Astrocyte (in vitro differentiated cells and primary cell): ENCODE results near the gene GRK5.
"Not testable (repeated sequence)": the region's sequence is repeated elsewhere in the genome, so short reads cannot be mapped to it uniquely, and the experiment has no call there.

ENCODE experiments used
- CTCF ChIP-seq: IDR thresholded peaks from 2 replicates; pipeline ENCODE4 v1.5.1; 2011; ENCODE audit warnings: low read depth, mild to moderate bottlenecking, inconsistent platforms, low read length, moderate library complexity; ENCODE audit not compliant: insufficient read depth
- EZH2 ChIP-seq: IDR thresholded peaks from 2 replicates; pipeline ENCODE4 v1.6.1; 2012; ENCODE audit warnings: mild to moderate bottlenecking, low read length, inconsistent platforms; ENCODE audit not compliant: insufficient read depth

GRCh38 chr10:119239015-119239414 lies 31.6 kb downstream of the GRK5 start:
- TF ChIP-seq CTCF, EZH2: not testable (repeated sequence)
